HG02973 (cell line): ENCODE measurements around the gene TUFT1.

ENCODE experiments used
- ATAC-seq: cut with Tn5 transposase; IDR thresholded peaks from one replicate; pipeline ENCODE4 v1.9.1; 2021; ENCODE audit warnings: moderate library complexity; ENCODE audit not compliant: unreplicated experiment

TUFT1 gene, protein sequence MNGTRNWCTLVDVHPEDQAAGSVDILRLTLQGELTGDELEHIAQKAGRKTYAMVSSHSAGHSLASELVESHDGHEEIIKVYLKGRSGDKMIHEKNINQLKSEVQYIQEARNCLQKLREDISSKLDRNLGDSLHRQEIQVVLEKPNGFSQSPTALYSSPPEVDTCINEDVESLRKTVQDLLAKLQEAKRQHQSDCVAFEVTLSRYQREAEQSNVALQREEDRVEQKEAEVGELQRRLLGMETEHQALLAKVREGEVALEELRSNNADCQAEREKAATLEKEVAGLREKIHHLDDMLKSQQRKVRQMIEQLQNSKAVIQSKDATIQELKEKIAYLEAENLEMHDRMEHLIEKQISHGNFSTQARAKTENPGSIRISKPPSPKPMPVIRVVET

DNA sequence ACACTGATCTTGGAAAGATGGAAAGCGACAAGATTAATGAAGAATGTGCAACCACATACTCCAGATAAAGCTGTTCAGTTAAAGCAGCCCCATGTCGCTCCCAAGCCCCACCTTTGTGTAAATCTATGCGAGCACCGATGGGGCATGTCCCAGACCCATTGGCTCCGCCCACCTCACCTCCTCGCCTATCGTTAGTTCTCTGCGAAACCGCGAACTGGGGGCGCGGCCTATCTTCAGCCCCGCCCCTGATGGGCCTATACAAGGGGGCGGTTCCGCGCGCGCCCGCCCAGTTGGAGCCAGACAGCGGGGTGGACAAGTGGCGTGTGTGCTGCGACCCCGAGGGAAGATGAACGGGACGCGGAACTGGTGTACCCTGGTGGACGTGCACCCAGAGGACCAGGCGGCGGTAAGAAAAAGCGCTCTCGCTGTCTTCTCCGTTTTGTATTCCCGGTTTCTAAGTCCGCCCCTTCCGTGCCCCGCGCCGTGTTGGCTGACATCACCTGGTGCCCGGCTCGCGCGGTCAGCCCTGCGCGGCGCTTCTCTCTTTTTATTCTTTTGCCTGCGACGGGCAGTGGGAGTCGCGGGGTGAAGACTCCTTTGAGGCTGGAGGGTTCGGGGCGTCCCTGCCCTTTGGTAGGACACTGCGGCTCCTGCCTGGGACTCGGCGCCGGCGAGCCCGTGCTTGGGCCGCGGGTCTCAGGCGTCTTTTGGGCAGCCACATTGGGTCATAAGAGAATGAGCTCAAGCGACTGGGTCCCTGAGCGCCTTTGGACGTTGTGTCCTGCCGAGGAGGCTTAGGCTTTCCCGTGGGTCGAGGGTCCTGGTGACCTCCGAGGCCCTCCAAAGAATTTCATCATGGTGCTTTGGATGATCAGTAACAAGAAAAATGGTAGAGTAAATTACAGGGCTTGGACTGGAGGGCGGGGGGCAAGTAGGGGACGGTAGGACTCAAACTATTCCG is at the start of gene TUFT1:
Gene TUFT1, plus strand, starts transcription at position 289 of the 961 bp plus-strand sequence. Its CDS starts 58 bp downstream, at position 347.
- ATAC-seq, result peak; percentile 85

DNA sequence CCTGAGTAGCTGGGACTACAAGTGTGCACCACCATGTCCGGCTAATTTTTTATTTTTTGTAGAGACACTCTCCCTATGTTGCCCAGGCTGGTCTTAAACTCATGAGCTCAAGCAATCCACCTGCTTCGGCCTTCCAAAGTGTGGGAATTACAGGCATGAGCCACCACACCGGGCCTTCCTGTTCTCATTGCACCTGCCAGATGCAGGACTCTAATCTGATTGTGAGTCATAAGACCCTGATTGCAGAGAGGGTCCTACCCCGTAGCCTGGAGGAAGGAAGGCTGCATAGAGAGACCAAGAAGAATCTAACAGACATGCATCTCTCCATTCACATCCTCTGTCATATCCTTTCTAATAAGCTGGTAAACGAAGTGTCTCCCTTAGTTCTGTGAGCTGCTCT is 48.5 kb upstream of the TUFT1 start:
- ATAC-seq, result no peak

DNA sequence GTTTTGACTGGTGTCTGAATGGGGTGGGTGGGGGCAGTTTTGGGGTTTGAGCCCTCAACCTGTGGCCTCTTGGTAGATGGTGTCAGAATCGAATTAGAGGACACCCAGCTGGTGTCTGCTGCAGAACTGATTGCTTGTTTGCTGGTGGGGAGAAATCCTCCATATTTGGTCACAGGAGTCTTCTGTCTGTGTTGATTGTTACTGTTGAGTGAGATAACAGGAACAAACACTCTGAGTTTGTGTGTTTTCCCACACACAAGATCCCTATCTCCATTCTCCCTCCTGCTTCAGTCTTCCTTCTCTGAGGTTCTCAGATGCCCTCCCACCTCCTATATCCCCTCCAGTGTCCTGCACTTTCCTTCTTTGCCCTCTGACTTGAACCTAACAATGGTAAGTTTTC is 48.0 kb upstream of the TUFT1 start:
- ATAC-seq, result no peak

DNA sequence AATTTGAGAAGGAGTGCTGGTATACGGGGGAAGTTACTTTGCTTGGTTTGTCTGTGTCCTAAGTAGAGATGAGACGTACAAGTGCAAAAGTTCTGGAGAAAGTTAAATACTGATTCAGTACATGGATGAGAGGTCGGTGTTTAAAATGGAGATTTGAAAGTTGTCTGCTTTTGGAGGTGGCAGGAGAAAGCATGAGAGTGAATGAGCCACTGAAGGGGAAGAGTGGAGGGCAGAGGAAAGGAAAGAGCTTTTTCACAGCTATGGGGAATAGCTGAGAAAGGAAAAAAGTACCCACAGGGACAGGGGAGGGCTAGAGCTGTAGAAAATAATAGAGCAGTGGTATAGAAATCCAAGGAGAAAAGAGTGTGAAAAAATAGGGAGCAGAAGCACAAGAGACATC is 47.1 kb upstream of the TUFT1 start:
- ATAC-seq, result no peak

DNA sequence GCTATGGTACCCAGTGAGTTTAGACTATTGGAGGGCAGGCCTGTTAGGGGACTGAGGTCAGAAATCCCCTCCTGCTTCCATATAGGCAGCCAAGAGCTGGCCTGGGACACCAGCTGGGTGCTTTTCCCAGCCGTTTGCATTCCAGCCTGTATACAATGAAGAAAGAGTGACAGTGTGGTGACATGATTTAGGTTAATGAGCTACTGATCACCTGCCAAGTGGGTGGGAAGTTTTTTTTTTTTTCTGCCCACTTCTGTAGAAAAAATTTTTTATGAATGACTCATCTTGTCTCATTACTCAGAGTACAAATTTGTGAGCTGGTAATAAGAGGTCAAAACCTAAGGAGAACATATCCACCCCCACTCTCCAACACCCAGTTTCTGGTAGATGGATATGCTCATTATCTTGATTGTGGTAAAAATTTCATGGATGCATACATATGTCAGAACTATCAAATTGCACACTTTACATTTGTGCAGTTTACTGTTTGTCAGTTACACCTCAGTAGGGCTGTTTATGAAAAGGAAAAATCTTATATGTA is 45.3 kb upstream of the TUFT1 start:
- ATAC-seq, result no peak

DNA sequence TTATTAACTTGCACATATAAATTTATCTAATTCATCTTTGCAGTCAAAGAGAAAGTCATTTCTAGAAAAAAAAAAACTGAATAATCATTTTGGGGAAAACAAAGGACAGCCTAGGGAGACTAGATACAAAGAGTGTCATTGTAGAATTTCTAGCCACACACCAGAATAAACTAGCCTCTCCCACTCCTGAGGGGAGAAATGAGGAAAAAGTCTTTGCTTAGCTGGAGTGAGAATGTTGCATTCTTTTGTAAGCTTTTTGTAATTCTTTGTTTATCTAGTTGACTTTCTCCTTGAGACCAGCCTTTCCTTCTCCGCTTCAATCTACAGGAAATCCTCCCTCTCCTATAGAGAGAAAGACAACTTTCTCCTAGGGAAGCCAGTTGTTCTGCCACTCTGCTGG is 44.8 kb upstream of the TUFT1 start:
- no peak for ATAC-seq

DNA sequence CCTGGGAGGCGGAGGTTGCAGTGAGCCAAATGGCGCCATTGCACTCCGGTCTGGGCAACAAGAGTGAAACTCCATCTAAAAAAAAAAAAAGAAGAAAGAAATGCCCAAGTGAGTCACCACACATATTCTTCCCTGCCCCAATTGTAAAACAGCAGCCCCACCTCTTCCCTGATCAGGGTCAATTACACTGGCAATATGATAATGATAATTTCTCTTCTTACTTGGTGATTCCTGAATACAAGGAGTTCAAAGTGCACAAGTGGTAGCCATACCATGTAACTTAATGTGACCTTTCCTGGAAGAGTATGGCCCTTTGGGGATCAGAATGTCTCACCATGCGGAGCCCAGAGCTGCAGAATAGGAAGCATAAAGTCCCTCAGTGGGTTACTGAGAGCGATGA is 40.7 kb upstream of the TUFT1 start:
- ATAC-seq, result no peak

DNA sequence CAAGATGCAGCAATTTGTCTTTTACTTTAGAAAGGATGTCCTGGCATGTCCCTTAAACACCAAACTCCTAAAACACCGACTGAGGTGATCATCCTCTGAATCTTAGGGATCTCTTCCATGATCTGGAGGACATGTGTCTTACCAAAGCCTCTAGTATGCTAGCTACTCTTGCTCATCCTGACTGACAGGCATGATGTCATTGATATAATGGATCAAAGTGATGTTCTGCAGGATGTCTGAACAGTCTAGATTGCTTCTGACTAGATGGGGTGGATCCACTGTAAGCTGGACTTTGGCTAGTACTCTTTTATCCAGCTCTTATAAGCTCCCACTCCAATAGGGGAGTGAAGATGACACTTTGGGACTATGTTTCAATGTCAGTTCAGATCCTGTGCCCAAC is 40.2 kb upstream of the TUFT1 start:
- ATAC-seq, result no peak

DNA sequence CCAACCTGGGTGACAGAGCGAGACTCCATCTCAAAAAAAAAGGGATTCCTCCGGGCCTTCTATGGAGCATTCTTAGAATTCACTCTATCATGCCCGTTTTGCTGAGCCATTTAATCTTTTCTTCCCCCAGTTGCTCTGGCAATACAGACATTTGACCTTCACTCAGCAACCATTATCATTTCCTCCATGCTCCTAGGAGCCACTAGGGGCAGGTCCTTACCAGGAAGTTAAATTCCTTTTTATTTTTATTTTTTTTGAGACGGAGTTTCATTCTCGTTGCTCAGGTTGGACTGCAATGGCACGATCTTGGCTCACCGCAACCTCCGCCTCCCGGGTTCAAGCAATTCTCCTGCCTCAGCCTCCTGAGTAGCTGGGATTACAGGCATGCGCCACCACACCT is 38.6 kb upstream of the TUFT1 start:
- no peak for ATAC-seq

DNA sequence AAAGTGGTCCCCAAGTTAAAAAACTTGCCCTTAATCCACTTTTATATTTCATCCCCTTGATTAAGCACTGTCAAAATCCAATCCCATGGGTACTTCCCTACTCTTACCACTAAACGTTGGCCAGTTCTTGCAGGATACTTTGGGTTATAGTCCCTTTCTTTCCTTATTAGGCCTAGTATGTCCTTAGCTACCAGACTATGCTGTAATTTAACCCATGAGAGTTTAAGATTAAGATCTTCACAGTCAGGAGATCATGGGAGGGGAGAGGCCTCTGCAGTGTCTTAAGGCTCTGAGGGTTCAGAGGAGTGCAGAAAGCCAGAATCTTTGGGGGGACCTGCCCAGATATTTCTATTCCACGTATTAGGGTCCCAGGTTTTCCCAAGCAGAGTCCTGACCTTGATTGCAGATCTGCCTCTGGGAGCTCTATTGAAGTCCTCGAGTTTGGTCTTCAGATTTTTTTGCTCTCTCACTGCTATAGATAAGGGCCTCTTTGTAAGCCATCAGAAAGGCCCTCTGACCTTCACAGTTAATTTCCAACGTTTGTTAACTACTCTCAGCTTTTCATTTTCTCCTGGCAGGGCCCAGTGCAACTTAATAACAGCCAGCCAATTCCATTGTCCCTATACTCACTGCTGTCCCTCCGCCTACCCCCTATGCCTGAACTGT is 37.9 kb upstream of the TUFT1 start:
- no peak for ATAC-seq

DNA sequence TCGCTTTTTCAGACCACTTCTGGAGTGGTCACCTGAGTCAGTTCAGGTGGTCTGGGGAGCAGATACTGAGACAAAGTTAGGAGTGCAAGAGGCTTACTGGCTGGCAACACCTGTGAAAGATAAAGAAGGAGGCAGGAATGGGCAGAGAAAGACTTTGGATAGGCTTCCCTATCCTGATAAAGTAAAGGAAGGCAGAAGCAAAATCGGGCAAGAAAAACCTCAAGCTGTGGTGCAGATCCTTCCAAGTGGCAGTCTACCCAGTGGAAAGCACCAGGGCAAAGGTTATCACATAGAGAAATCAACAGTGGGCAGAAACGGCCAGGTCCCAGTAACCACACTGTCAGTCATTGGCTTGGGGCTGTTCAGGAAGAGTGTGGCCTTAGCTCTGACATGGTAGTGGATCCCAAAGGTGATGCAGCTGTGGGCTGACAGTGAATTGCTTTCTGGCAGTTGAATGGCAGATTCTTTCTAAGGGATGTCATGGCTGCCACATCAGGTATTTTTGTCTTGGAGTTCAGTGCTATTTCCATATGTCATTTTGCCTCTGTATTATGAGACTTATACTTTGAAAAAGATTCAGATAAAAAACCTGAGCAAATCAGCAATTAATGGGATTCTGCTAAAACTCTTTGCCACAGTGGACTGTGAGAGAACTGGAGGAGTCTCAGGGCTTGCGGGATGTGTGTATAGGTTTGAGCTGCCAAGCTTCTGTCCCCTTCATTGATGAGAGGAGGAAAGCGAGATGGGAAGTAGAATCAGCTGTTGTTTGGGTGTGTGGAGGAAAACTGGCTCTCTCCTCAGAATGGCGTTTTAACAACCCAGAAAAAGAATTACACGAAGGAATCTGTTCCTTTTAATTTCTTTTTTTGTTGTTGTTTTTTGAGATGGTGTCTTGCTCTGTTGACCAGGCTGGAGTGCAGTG is 37.0 kb upstream of the TUFT1 start:
- ATAC-seq, result no peak

DNA sequence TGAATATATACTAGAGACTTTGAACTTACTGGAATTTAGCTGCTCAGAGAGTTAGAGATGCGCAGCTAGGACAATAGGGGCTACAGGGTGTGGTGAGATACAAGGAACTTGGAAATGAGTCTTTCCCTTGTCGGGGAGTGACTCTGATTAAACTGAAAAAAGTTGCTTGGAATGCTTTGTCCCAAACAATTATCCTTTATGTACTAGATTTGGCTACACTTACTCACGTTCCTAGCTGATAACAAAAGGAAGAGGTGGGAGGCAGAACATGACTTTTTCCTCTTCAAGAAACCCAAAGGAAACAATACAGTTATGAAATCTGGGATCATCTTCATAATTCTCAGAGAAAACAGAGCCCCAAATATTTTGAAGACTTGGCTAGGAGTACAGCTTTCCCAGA is 35.9 kb upstream of the TUFT1 start:
- ATAC-seq, result no peak

DNA sequence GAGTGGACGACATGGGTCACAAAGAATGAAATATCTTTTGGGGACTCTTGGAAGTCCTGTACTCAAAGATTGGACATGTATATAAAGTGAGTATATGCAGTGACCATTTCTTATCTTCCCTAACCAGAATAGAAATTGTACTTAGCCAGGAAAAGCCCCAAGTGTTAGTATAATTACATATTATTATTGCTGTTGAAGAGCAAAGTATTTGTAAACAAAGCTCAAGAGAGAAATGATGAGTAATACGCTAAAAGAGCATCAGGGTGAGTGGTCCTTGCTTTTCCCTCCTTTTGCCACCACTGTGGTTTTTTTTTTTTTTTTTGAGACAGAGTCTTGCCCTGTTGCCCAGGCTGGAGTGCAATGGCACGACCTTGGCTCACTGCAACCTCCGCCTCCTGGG is 35.4 kb upstream of the TUFT1 start:
- no peak for ATAC-seq

DNA sequence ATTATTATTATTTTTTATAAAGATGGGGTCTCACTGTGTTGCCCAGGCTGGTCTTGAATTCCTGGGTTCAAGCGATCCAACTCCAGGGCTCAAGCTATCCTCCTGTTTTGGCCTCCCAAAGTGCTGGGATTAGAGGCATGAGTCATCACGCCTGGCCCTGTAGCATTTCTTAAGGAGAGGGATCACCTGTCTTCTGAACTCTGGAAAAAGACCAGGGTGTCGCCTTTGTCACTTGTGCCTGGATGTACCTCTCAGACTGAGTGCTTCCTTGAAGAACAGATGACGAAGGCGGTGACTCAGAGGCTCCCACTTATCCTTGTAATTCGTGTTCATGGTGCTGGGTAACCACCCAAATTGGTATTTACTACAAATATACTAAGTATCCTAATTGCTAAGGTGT is 31.3 kb upstream of the TUFT1 start:
- no peak for ATAC-seq

DNA sequence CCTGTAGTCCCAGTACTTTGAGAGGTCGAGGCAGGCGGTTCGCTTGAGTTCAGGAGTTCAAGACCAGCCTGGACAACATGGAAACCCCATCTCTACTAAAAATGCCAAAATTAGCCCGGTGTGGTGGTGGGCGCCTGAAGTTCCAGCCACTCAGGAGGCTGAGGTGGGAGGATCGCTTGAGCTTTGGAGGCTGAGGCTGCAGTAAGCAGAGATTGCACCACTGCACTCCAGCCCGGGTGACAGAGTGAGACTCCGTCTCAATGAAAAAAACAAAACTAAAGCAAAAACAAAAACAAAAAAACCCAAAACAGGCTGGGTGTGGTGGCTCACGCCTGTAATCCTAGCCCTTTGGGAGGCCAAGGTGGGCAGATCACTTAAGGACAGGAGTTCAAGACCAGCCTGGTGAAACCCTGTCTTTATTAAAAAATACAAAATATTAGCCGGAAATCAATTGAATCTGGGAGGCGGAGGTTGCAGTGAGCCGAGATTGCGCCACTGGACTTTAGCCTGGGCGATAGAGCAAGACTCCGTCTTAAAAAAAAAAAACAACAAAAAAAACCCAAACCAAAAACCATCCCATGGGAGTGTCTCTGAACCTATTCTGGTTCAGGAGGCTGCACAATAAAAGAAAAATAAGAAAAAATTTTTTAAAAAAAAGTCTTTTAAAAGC is 30.6 kb upstream of the TUFT1 start:
- no peak for ATAC-seq

DNA sequence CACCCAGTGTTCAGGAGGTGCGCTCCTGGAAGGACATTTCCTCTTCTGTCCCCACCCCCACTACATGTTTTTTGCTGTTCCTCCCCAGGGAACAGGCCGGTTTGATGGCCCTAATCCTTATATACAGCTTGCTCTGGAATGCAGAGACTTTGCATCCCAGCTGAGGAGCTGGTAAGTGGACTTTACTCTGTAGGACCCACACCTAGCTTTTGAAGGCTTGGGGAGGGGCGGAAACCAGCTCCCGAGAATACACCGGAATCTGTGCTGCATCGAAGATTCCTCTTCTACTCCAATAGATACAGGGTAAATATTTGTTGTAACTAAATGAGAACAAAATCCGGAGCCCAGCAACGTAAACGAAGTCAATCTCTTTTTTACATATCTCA is 30.1 kb upstream of the TUFT1 start:
- no peak for ATAC-seq

DNA sequence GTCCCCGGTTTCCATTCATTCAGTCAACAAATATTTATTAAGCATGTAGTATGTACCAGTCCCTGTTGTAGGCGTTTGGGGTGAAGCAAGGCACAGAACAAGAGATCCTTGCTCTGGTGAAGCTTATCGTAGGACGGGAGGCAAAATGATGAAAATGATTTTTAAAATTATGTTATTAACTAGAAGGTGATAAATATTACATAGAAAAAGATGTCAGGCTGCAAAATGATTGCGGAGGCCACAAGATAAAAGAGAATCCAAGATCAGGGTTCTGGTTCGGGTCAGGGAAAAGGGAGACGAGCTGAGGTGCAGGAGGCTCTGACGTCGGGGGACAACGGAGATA is 29.5 kb upstream of the TUFT1 start:
- ATAC-seq, result no peak

DNA sequence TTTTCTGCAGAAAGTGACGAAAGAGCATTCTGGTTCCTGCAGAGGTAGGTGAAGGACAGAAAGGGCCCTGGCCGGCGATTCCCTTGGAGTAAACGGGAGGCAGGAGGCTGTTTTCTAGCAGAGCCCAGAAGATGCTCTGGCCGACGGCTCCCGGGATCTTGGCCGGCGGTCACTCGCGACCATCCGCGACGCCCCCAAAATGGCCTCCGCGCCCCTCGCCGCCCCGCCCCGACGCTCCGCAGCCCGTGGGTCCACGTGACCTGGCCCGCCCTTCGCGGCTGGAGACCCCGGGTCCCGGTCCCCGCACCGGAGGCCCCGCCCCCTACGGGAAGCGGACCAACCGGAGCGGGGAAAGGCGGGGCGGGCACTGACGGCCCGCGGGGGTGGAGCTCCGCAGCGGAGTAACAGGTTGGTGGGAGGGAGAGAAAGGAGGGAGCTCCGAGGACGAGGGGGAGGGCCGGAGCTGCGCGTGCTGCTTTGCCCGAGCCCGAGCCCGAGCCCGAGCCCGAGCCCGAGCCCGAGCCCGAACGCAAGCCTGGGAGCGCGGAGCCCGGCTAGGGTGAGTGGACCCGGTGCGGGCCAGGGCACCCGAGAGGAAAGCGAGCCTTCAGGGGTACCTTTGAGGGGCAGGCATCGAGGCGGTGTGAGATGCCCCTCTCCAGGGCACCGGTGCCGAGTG is 29.0 kb upstream of the TUFT1 start, which contains the start of gene CGN:
Gene CGN, plus strand, starts transcription at position 431 of the 679 bp plus-strand sequence. CDS start 7,133 bp downstream, outside the sequence.
- ATAC-seq, result peak; percentile 70

DNA sequence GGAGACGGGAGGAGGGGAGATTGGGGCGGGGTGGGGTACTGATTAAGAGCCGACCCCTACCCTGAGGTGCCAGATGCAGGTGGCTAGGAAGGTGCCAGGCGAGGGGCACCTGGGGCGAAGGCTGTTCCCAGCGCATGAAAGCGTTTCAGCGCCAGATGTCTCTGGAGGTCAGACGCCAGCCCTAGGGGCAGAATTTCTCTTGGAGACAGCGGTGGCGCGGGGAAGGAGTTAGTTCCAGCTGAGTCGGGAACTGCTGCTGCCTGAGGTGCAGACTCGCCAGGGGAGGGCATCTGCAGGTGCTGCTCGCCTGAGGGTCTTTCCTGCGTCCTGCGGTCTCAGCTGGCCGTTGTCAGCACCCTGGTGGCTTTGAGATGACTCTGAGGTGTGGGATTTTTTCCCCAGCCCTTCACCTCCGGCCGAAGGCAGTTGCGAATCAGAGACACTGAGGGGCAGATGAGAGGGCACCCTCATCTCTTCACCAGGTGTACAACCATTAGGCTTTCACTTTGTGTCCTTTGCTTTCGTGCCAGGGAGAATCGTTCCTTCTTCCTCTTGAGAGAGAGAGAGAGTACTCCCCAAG is 28.4 kb upstream of the TUFT1 start:
- ATAC-seq, result no peak
